K562 (cell line): Measurements from ENCODE around the gene AAK1. TPM values are rescaled to one million over a fixed set of nuclear protein-coding genes. Genes with fewer than 3 reads are reported as not detected.

Experiments used
- CBX5 ChIP-seq: IDR thresholded peaks from 2 replicates; pipeline ENCODE4 v1.6.1; 2014; ENCODE audit warnings: low read depth, borderline replicate concordance
- ETS2 ChIP-seq: IDR thresholded peaks from 2 replicates; pipeline ENCODE4 v1.6.1; 2016; ENCODE audit warnings: borderline replicate concordance, missing genetic modification characterization, mild to moderate bottlenecking, moderate library complexity, missing compliant biosample characterization; ENCODE audit not compliant: poor library complexity, severe bottlenecking
- FOXK2 ChIP-seq, 2 experiments: fragments of 450-650 bp; IDR thresholded peaks in 1 of 2; conservative IDR thresholded peaks in 1 of 2; 2 replicates each; pipeline ENCODE4 v1.6.1; 2016; ENCODE audit warnings: low read depth in 2 of 2, mild to moderate bottlenecking in 1 of 2
- GATAD2A ChIP-seq: fragments of 450-650 bp; IDR thresholded peaks from 2 replicates; pipeline ENCODE4 v1.6.1; 2017
- HNRNPK ChIP-seq: fragments of 200-400 bp; formaldehyde crosslinking; IDR thresholded peaks from one replicate; pipeline ENCODE4 v1.6.1; 2018; ENCODE audit warnings: mild to moderate bottlenecking, low read depth, low read length; ENCODE audit not compliant: poor library complexity, severe bottlenecking
- KLF10 ChIP-seq: fragments of 250-450 bp; sonication (Bioruptor Pico); IDR thresholded peaks from 2 replicates; pipeline ENCODE4 v1.6.1; 2021; ENCODE audit warnings: matching md5 sums
- MCM2 ChIP-seq: fragments of 450-650 bp; IDR thresholded peaks from 2 replicates; pipeline ENCODE4 v1.6.1; 2017; ENCODE audit warnings: low read depth, mild to moderate bottlenecking
- MTA2 ChIP-seq: fragments of 450-650 bp; IDR thresholded peaks from 2 replicates; pipeline ENCODE4 v1.6.1; 2016; ENCODE audit warnings: low read depth
- POLR2H ChIP-seq: IDR thresholded peaks from 2 replicates; pipeline ENCODE4 v1.6.1; 2016; ENCODE audit warnings: missing genetic modification characterization, low read depth, mild to moderate bottlenecking, control low read depth, missing compliant biosample characterization, moderate library complexity
- PTBP1 ChIP-seq: fragments of 200-400 bp; formaldehyde crosslinking; IDR thresholded peaks from 2 replicates; pipeline ENCODE4 v1.6.1; 2017; ENCODE audit warnings: low read depth, low read length
- PTTG1 ChIP-seq: fragments of 450-650 bp; IDR thresholded peaks from 2 replicates; pipeline ENCODE4 v1.6.1; 2016; ENCODE audit warnings: low read depth, mild to moderate bottlenecking, missing genetic modification characterization, missing compliant biosample characterization
- RBBP5 ChIP-seq: fragments of 200-600 bp; sonication (generic); IDR thresholded peaks from 2 replicates; pipeline ENCODE4 v1.6.1; 2012; ENCODE audit warnings: borderline replicate concordance, mild to moderate bottlenecking, low read length, control low read depth, inconsistent platforms; ENCODE audit not compliant: insufficient read depth, poor library complexity, severe bottlenecking
- RBM17 ChIP-seq: fragments of 200-400 bp; formaldehyde crosslinking; IDR thresholded peaks from 2 replicates; pipeline ENCODE4 v1.6.1; 2017; ENCODE audit warnings: low read depth, mild to moderate bottlenecking, low read length, borderline replicate concordance
- SRSF7 ChIP-seq: fragments of 200-400 bp; formaldehyde crosslinking; optimal IDR thresholded peaks from 2 replicates; pipeline ENCODE3; 2017; ENCODE audit warnings: mild to moderate bottlenecking, low read depth, low read length
- TGIF2 ChIP-seq: sonication (generic); formaldehyde crosslinking; IDR thresholded peaks from 2 replicates; pipeline ENCODE4 v1.8.1; 2022; ENCODE audit warnings: mild to moderate bottlenecking, missing genetic modification reagents, moderate library complexity
- U2AF1 ChIP-seq: fragments of 200-400 bp; formaldehyde crosslinking; optimal IDR thresholded peaks from 2 replicates; pipeline ENCODE3; 2017; ENCODE audit warnings: mild to moderate bottlenecking, low read depth, low read length, moderate library complexity
- U2AF2 ChIP-seq: fragments of 200-400 bp; formaldehyde crosslinking; optimal IDR thresholded peaks from 2 replicates; pipeline ENCODE3; 2017; ENCODE audit warnings: low read depth, mild to moderate bottlenecking, low read length
- XRCC5 ChIP-seq: fragments of 200-400 bp; formaldehyde crosslinking; IDR thresholded peaks from 2 replicates; pipeline ENCODE4 v1.6.1; 2017; ENCODE audit warnings: low read depth, mild to moderate bottlenecking, low read length
- ZBTB17 ChIP-seq: fragments of 450-650 bp; formaldehyde crosslinking; IDR thresholded peaks from 2 replicates; pipeline ENCODE4 v1.4.0; 2020; ENCODE audit warnings: mild to moderate bottlenecking
- polyA plus RNA-seq, 8 experiments: library from polyadenylated mRNA; depleted of rRNA in 4 of 8; stranded (reverse) in 5 of 8; unstranded in 3 of 8; fragments of >200 nt; fragmentation: Nextera tagmentation in 2 of 8; fragmentation: Illumina TruSeq in 1 of 8; extraction: Ambion mirVana in 2 of 8; extraction: Trizol in 1 of 8; gene quantifications; 2 replicates each; pipeline versions ENCODE4 v1.2.1 to v1.2.3, GENCODE V29; 2011 to 2014; ENCODE audit warnings: inconsistent platforms in 1 of 8, missing spikeins in 1 of 8
- total RNA-seq, 7 experiments: library from RNA; depleted of rRNA in 6 of 7; stranded (reverse); fragments of >200 nt in 6 of 7; fragmentation: Illumina TruSeq in 2 of 7; extraction: Trizol in 2 of 7; gene quantifications; 2 replicates each; pipeline versions ENCODE4 v1.2.1 to v1.2.3, GENCODE V29; 2011 to 2021; ENCODE audit warnings: low replicate concordance in 1 of 7
- TF ChIP-seq, protein P1 (sequence below): sonication (generic); formaldehyde crosslinking; IDR thresholded peaks from 2 replicates; pipeline ENCODE4 v1.8.0; 2022; ENCODE audit warnings: mild to moderate bottlenecking, missing genetic modification reagents
- TF ChIP-seq, protein P2 (sequence below): fragments of 250-450 bp; sonication (Bioruptor Pico); IDR thresholded peaks from 2 replicates; pipeline ENCODE4 v1.8.0; 2022; ENCODE audit warnings: inconsistent platforms, mild to moderate bottlenecking, moderate library complexity, borderline replicate concordance
- TF ChIP-seq, protein P3 (sequence below): fragments of 450-650 bp; IDR thresholded peaks from 2 replicates; pipeline ENCODE4 v1.6.1; 2017; ENCODE audit warnings: antibody characterized with exemption
- TF ChIP-seq, protein P4 (sequence below): fragments of 250-450 bp; sonication (Bioruptor Pico); IDR thresholded peaks from 2 replicates; pipeline ENCODE4 v1.4.0; 2020; ENCODE audit warnings: mild to moderate bottlenecking

AAK1 gene
- total and polyA plus RNA-seq, 9 of the 15 experiments (the other 6 are each of a cell fraction or from before 2014, with no cell fraction given), result 0.89 to 17.1 (median 6.0) TPM

DNA sequence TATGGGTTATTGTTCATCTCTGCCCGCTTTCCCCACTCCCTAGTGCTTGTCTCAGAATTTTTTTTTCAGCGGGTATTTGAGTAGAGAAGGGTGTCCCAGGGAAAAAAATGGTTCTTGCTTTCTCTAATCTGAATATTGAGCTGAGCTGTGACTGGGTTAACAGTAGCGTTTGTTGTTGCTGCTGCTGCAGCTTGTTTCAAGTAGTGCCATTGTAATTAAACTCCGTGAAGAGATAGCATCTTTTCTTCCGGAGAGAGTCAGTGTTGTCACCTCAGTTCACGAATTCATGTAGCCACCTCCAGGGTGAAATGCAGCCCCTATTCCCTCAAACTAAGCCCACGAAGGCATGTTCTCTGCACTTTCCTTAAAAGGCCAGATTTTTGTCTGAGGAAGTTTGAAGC is 1.5 kb upstream of the AAK1 start (continued):
- TF ChIP-seq POLR2H, result 0 out of 2 replicates have a peak, but pooled peaks have one; percentile 2
- TF ChIP-seq U2AF1, result no peak
- no peak for TF ChIP-seq MCM2
- no peak for TF ChIP-seq RBBP5
- TF ChIP-seq FOXK2 (conservative IDR thresholded peaks at IDR 0.05 in 1 of 2, IDR thresholded peaks at IDR 0.05 in 1 of 2; ENCODE audit: low read depth in 2 of 2), result peak in 1 of 2 experiments; percentile 47; a peak in 3 of 4 replicates
- TF ChIP-seq TGIF2 (CRISPR knock-in tag), result no peak
- TF ChIP-seq, protein P1, sequence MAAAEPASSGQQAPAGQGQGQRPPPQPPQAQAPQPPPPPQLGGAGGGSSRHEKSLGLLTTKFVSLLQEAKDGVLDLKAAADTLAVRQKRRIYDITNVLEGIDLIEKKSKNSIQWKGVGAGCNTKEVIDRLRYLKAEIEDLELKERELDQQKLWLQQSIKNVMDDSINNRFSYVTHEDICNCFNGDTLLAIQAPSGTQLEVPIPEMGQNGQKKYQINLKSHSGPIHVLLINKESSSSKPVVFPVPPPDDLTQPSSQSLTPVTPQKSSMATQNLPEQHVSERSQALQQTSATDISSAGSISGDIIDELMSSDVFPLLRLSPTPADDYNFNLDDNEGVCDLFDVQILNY (CRISPR knock-in tag), result no peak
- TF ChIP-seq RBM17, result no peak
- TF ChIP-seq KLF10 (CRISPR knock-in tag), result no peak
- TF ChIP-seq, protein P2, sequence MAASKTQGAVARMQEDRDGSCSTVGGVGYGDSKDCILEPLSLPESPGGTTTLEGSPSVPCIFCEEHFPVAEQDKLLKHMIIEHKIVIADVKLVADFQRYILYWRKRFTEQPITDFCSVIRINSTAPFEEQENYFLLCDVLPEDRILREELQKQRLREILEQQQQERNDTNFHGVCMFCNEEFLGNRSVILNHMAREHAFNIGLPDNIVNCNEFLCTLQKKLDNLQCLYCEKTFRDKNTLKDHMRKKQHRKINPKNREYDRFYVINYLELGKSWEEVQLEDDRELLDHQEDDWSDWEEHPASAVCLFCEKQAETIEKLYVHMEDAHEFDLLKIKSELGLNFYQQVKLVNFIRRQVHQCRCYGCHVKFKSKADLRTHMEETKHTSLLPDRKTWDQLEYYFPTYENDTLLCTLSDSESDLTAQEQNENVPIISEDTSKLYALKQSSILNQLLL (CRISPR knock-in tag), result no peak
- no peak for TF ChIP-seq SRSF7
- TF ChIP-seq, protein P3, sequence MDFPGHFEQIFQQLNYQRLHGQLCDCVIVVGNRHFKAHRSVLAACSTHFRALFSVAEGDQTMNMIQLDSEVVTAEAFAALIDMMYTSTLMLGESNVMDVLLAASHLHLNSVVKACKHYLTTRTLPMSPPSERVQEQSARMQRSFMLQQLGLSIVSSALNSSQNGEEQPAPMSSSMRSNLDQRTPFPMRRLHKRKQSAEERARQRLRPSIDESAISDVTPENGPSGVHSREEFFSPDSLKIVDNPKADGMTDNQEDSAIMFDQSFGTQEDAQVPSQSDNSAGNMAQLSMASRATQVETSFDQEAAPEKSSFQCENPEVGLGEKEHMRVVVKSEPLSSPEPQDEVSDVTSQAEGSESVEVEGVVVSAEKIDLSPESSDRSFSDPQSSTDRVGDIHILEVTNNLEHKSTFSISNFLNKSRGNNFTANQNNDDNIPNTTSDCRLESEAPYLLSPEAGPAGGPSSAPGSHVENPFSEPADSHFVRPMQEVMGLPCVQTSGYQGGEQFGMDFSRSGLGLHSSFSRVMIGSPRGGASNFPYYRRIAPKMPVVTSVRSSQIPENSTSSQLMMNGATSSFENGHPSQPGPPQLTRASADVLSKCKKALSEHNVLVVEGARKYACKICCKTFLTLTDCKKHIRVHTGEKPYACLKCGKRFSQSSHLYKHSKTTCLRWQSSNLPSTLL, result no peak
- no peak for TF ChIP-seq PTBP1
- TF ChIP-seq, protein P4, sequence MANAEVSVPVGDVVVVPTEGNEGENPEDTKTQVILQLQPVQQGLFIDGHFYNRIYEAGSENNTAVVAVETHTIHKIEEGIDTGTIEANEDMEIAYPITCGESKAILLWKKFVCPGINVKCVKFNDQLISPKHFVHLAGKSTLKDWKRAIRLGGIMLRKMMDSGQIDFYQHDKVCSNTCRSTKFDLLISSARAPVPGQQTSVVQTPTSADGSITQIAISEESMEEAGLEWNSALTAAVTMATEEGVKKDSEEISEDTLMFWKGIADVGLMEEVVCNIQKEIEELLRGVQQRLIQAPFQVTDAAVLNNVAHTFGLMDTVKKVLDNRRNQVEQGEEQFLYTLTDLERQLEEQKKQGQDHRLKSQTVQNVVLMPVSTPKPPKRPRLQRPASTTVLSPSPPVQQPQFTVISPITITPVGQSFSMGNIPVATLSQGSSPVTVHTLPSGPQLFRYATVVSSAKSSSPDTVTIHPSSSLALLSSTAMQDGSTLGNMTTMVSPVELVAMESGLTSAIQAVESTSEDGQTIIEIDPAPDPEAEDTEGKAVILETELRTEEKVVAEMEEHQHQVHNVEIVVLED (CRISPR knock-in tag), result no peak
- no peak for TF ChIP-seq PTTG1 (tag)
- no peak for TF ChIP-seq MTA2
- no peak for TF ChIP-seq ZBTB17 (CRISPR knock-in tag)
- no peak for TF ChIP-seq CBX5
- TF ChIP-seq XRCC5, result no peak
- TF ChIP-seq HNRNPK, result no peak
- no peak for TF ChIP-seq GATAD2A
- TF ChIP-seq ETS2 (tag), result no peak
- TF ChIP-seq U2AF2, result no peak
